Activated CD4-positive, alpha-beta T cell treated with anti-CD3 and anti-CD28 coated beads for 1 hour (primary cell): ENCODE results near the gene DUSP7.
"Not testable (repeated sequence)": the region's sequence is repeated elsewhere in the genome, so short reads cannot be mapped to it uniquely, and the experiment has no call there.

Experiments
- DNase-seq: peaks from one replicate; pipeline ENCODE4 v3.0.0-alpha.2; 2020

The DUSP7 gene

GRCh38 chr3:52044869-52045619 is 11.3 kb downstream of the DUSP7 start:
- DNase-seq: no peak

GRCh38 chr3:52043750-52044149 is 12.6 kb downstream of the DUSP7 start:
- DNase-seq: no peak

GRCh38 chr3:52043039-52043438 is 13.3 kb downstream of the DUSP7 start:
- DNase-seq: not testable (repeated sequence)

GRCh38 chr3:52041118-52041731 is 15.1 kb downstream of the DUSP7 start:
- DNase-seq: no peak

GRCh38 chr3:52040600-52040999 is 15.8 kb downstream of the DUSP7 start:
- no peak for DNase-seq

GRCh38 chr3:52039846-52040245 is 16.5 kb downstream of the DUSP7 start:
- no peak for DNase-seq

GRCh38 chr3:52039426-52039825 is 16.9 kb downstream of the DUSP7 start:
- DNase-seq: no peak

- no peak for DNase-seq
Observed at GRCh38 chr3:52038227-52038626, 18.1 kb downstream of the DUSP7 start.

GRCh38 chr3:52037291-52037690 is 19.1 kb downstream of the DUSP7 start:
- DNase-seq: no peak

GRCh38 chr3:52036829-52037228 is 19.5 kb downstream of the DUSP7 start:
- no peak for DNase-seq

GRCh38 chr3:52036222-52036694 is 20.1 kb downstream of the DUSP7 start:
- no peak for DNase-seq

GRCh38 chr3:52034651-52035050 is 21.7 kb downstream of the DUSP7 start:
- no peak for DNase-seq

- DNase-seq: no peak
Observed at GRCh38 chr3:52034212-52034611, 22.2 kb downstream of the DUSP7 start.

- DNase-seq: not testable (repeated sequence)
Observed at GRCh38 chr3:52033748-52034147, 22.6 kb downstream of the DUSP7 start.

GRCh38 chr3:52032702-52033408 is 23.5 kb downstream of the DUSP7 start:
- no peak for DNase-seq

GRCh38 chr3:52031896-52032295 is 24.5 kb downstream of the DUSP7 start:
- no peak for DNase-seq

- no peak for DNase-seq
Observed at GRCh38 chr3:52030714-52031310, 25.6 kb downstream of the DUSP7 start.

GRCh38 chr3:52029535-52029934 is 26.8 kb downstream of the DUSP7 start:
- no peak for DNase-seq

GRCh38 chr3:52029053-52029452 is 27.3 kb downstream of the DUSP7 start:
- DNase-seq: no peak

- no peak for DNase-seq
Observed at GRCh38 chr3:52028572-52028971, 27.8 kb downstream of the DUSP7 start.

- no peak for DNase-seq
Observed at GRCh38 chr3:52026041-52026440, 30.3 kb downstream of the DUSP7 start.

GRCh38 chr3:52025453-52025852 is 30.9 kb downstream of the DUSP7 start:
- DNase-seq: no peak

- no peak for DNase-seq
Observed at GRCh38 chr3:52024765-52025452, 31.5 kb downstream of the DUSP7 start.
